K562 (cell line): ENCODE data around the gene TSPAN14. TPM values are rescaled to one million over a fixed set of nuclear protein-coding genes. Genes with fewer than 3 reads are reported as not detected.

ENCODE experiments used
- ATF7 ChIP-seq: fragments of 450-650 bp; IDR thresholded peaks from 2 replicates; pipeline ENCODE4 v1.7.1; 2014; ENCODE audit warnings: mild to moderate bottlenecking, moderate library complexity
- BMI1 ChIP-seq: fragments of 150-350 bp; IDR thresholded peaks from 2 replicates; pipeline ENCODE4 v1.6.1; 2014; ENCODE audit warnings: low read length
- CEBPB ChIP-seq: fragments of 450-650 bp; IDR thresholded peaks from 2 replicates; pipeline ENCODE4 v1.6.1; 2016; ENCODE audit warnings: missing genetic modification characterization, missing compliant biosample characterization
- GATAD2A ChIP-seq: fragments of 450-650 bp; IDR thresholded peaks from 2 replicates; pipeline ENCODE4 v1.6.1; 2017
- HDAC8 ChIP-seq: fragments of 450-650 bp; IDR thresholded peaks from 2 replicates; pipeline ENCODE4 v1.6.1; 2016; ENCODE audit warnings: mild to moderate bottlenecking, missing genetic modification characterization, moderate library complexity, missing compliant biosample characterization
- MAFF ChIP-seq: IDR thresholded peaks from 2 replicates; pipeline ENCODE4 v1.6.1; 2012; ENCODE audit warnings: low read length, improper control_type of control experiment
- MEIS2 ChIP-seq: fragments of 450-650 bp; IDR thresholded peaks from 2 replicates; pipeline ENCODE4 v1.6.1; 2014; ENCODE audit warnings: mild to moderate bottlenecking; ENCODE audit not compliant: partially characterized antibody
- MTA3 ChIP-seq: fragments of 450-650 bp; formaldehyde crosslinking; IDR thresholded peaks from 2 replicates; pipeline ENCODE4 v1.6.1; 2017; ENCODE audit warnings: mild to moderate bottlenecking, borderline replicate concordance
- NFXL1 ChIP-seq: fragments of 450-650 bp; formaldehyde crosslinking; IDR thresholded peaks from 2 replicates; pipeline ENCODE4 v1.4.0; 2021; ENCODE audit warnings: mild to moderate bottlenecking
- NR0B1 ChIP-seq: fragments of 450-650 bp; IDR thresholded peaks from one replicate; pipeline ENCODE4 v1.6.1; 2018; ENCODE audit warnings: mild to moderate bottlenecking, moderate library complexity; ENCODE audit not compliant: partially characterized antibody
- PRPF4 ChIP-seq: fragments of 200-400 bp; formaldehyde crosslinking; IDR thresholded peaks from one replicate; pipeline ENCODE4 v1.6.1; 2017; ENCODE audit warnings: low read length, low read depth, mild to moderate bottlenecking; ENCODE audit not compliant: insufficient read depth, poor library complexity, severe bottlenecking
- SAFB ChIP-seq: fragments of 200-400 bp; formaldehyde crosslinking; IDR thresholded peaks from 2 replicates; pipeline ENCODE4 v1.6.1; 2017; ENCODE audit warnings: low read depth, low read length, borderline replicate concordance
- TSHZ1 ChIP-seq: fragments of 250-450 bp; sonication (Bioruptor Pico); IDR thresholded peaks from 2 replicates; pipeline ENCODE4 v1.4.0; 2020; ENCODE audit warnings: mild to moderate bottlenecking, moderate library complexity
- XRCC4 ChIP-seq: IDR thresholded peaks from one replicate; pipeline ENCODE4 v1.6.1; 2011; ENCODE audit not compliant: insufficient read depth, insufficient read length; ENCODE audit errors: extremely low read depth
- polyA plus RNA-seq, 8 experiments: library from polyadenylated mRNA; depleted of rRNA in 4 of 8; stranded (reverse) in 5 of 8; unstranded in 3 of 8; fragments of >200 nt; fragmentation: Nextera tagmentation in 2 of 8; fragmentation: Illumina TruSeq in 1 of 8; extraction: Ambion mirVana in 2 of 8; extraction: Trizol in 1 of 8; gene quantifications; 2 replicates each; pipeline versions ENCODE4 v1.2.1 to v1.2.3, GENCODE V29; 2011 to 2014; ENCODE audit warnings: inconsistent platforms in 1 of 8, missing spikeins in 1 of 8
- total RNA-seq, 7 experiments: library from RNA; depleted of rRNA in 6 of 7; stranded (reverse); fragments of >200 nt in 6 of 7; fragmentation: Illumina TruSeq in 2 of 7; extraction: Trizol in 2 of 7; gene quantifications; 2 replicates each; pipeline versions ENCODE4 v1.2.1 to v1.2.3, GENCODE V29; 2011 to 2021; ENCODE audit warnings: low replicate concordance in 1 of 7
- TF ChIP-seq, protein P1 (sequence below): fragments of 450-650 bp; formaldehyde crosslinking; IDR thresholded peaks from 2 replicates; pipeline ENCODE4 v1.4.0; 2020; ENCODE audit warnings: mild to moderate bottlenecking, moderate library complexity
- TF ChIP-seq, protein P2 (sequence below): fragments of 450-650 bp; formaldehyde crosslinking; conservative IDR thresholded peaks from 2 replicates; pipeline ENCODE4 v1.4.0; 2022; ENCODE audit warnings: mild to moderate bottlenecking, missing genetic modification characterization
- TF ChIP-seq, protein P3 (sequence below): fragments of 250-450 bp; sonication (Bioruptor Pico); IDR thresholded peaks from 2 replicates; pipeline ENCODE4 v1.8.0; 2021; ENCODE audit warnings: borderline replicate concordance, mild to moderate bottlenecking, moderate library complexity; ENCODE audit not compliant: poor library complexity, severe bottlenecking
- TF ChIP-seq, protein P4 (sequence below): fragments of 250-450 bp; sonication (Bioruptor Pico); IDR thresholded peaks from 2 replicates; pipeline ENCODE4 v1.4.0; 2020

The TSPAN14 gene
- total and polyA plus RNA-seq, 9 of the 15 experiments (the other 6 are each of a cell fraction or from before 2014, with no cell fraction given): 5.8 to 92.9 (median 23.3) TPM

DNA sequence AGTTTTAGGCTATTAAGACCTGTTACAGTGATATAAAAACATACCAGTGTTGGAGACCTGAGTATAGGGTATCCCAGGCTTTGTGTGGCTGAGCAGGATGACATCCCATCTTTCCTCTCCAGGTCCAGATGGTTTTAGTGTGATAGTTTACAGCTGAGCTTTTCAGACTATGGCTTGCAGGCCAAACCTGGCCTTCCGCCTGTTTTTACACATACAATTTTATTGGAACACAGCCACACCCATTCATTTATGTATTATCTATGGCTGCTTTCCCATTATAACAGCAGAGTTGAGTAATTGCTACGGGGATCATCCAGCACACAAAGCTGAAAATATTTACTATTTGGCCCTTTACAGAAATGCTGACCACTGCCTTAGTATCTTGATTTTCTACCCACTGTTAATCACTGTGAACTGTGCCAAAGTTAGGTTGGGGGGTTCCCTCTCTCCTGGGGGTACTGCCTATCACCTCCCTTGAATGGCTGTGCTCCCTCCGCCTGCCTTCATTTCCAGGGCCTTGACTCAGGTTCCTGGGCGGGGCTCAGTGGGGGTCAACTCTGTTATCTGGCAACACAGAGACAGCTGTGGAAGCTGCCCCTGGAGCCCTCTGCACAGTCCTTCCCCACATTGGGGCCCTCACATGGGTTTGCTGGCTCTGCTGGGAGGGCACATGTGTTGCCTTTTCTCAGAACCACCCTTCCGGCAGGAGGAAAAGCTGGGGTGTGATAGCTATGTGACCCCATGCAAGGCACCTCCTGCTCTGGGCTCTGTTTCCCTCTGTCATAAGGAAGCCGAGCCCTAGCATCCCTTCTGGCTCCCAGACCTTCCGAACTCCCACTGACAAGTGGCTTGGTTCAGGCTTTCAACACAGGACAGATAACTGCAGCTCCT is 43.3 kb downstream of the TSPAN14 start (continued):
- TF ChIP-seq XRCC4 (no peak), NFXL1 (CRISPR knock-in tag) (no peak), ATF7 (no peak), PRPF4 (no peak), TSHZ1 (CRISPR knock-in tag) (no peak), HDAC8 (tag) (no peak), MTA3 (peak; percentile 78; the same call in 1 of the 2 replicates), NR0B1 (no peak), CEBPB (no peak), BMI1 (no peak), GATAD2A (peak; percentile 91), MAFF (no peak; the same call in 1 of the 2 replicates), MEIS2 (peak; percentile 41), SAFB (no peak)
- TF ChIP-seq, protein P1, sequence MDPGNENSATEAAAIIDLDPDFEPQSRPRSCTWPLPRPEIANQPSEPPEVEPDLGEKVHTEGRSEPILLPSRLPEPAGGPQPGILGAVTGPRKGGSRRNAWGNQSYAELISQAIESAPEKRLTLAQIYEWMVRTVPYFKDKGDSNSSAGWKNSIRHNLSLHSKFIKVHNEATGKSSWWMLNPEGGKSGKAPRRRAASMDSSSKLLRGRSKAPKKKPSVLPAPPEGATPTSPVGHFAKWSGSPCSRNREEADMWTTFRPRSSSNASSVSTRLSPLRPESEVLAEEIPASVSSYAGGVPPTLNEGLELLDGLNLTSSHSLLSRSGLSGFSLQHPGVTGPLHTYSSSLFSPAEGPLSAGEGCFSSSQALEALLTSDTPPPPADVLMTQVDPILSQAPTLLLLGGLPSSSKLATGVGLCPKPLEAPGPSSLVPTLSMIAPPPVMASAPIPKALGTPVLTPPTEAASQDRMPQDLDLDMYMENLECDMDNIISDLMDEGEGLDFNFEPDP (CRISPR knock-in tag): no peak
- TF ChIP-seq, protein P2, sequence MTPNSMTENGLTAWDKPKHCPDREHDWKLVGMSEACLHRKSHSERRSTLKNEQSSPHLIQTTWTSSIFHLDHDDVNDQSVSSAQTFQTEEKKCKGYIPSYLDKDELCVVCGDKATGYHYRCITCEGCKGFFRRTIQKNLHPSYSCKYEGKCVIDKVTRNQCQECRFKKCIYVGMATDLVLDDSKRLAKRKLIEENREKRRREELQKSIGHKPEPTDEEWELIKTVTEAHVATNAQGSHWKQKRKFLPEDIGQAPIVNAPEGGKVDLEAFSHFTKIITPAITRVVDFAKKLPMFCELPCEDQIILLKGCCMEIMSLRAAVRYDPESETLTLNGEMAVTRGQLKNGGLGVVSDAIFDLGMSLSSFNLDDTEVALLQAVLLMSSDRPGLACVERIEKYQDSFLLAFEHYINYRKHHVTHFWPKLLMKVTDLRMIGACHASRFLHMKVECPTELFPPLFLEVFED (CRISPR knock-in tag): no peak
- TF ChIP-seq, protein P3, sequence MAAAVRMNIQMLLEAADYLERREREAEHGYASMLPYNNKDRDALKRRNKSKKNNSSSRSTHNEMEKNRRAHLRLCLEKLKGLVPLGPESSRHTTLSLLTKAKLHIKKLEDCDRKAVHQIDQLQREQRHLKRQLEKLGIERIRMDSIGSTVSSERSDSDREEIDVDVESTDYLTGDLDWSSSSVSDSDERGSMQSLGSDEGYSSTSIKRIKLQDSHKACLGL (CRISPR knock-in tag): no peak
- TF ChIP-seq, protein P4, sequence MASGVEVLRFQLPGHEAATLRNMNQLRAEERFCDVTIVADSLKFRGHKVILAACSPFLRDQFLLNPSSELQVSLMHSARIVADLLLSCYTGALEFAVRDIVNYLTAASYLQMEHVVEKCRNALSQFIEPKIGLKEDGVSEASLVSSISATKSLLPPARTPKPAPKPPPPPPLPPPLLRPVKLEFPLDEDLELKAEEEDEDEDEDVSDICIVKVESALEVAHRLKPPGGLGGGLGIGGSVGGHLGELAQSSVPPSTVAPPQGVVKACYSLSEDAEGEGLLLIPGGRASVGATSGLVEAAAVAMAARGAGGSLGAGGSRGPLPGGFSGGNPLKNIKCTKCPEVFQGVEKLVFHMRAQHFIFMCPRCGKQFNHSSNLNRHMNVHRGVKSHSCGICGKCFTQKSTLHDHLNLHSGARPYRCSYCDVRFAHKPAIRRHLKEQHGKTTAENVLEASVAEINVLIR (CRISPR knock-in tag): no peak
